Neural cell (in vitro differentiated cells): Measurements from ENCODE around the gene MED8.

ENCODE experiments used
- EP300 ChIP-seq: fragments of 450-650 bp; conservative IDR thresholded peaks from 2 replicates; pipeline ENCODE4 v1.6.1; 2014; ENCODE audit warnings: antibody characterized with exemption, mild to moderate bottlenecking, moderate library complexity; ENCODE audit not compliant: poor library complexity, severe bottlenecking
- EZH2 ChIP-seq: fragments of 200-600, 300-800 bp; shearing (Covaris generic), sonication (generic); IDR thresholded peaks from 2 replicates; pipeline ENCODE4 v1.6.1; 2014; ENCODE audit warnings: antibody characterized with exemption, low read length, borderline replicate concordance, mild to moderate bottlenecking; ENCODE audit not compliant: insufficient read depth, poor library complexity, severe bottlenecking
- MXI1 ChIP-seq: fragments of 450-650 bp; conservative IDR thresholded peaks from 2 replicates; pipeline ENCODE4 v1.6.1; 2014; ENCODE audit warnings: antibody characterized with exemption, mild to moderate bottlenecking; ENCODE audit not compliant: poor library complexity, severe bottlenecking
- POLR2AphosphoS5 ChIP-seq: IDR thresholded peaks from 2 replicates; pipeline ENCODE4 v1.6.1; 2012
- TF ChIP-seq, protein P1 (sequence below): fragments of 450-650 bp; IDR thresholded peaks from 2 replicates; pipeline ENCODE4 v1.5.1; 2014; ENCODE audit warnings: antibody characterized with exemption, mild to moderate bottlenecking, moderate library complexity; ENCODE audit not compliant: poor library complexity, severe bottlenecking

DNA sequence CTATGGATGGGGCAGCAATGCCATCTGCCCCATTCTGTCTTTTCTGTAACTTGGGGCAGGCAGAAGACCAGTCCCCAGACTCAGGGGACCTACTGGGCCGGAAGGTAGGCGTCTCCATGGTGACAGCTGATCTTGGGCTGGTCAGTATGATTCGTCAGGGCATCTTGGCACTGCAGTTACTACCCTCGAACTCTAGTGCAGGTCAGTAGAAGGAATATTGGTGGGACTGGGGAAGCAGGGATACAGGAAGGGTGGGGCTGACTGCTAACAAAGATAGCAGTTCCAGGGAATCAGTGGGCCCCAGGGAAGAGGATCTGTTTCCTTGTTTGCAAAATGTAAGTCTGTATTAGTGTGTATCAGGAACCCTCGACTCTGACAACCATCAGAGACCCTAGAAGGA is 26.3 kb upstream of the MED8 start:
- TF ChIP-seq POLR2AphosphoS5 (no peak), EP300 (no peak), EZH2 (no peak), MXI1 (no peak)
- TF ChIP-seq, protein P1, sequence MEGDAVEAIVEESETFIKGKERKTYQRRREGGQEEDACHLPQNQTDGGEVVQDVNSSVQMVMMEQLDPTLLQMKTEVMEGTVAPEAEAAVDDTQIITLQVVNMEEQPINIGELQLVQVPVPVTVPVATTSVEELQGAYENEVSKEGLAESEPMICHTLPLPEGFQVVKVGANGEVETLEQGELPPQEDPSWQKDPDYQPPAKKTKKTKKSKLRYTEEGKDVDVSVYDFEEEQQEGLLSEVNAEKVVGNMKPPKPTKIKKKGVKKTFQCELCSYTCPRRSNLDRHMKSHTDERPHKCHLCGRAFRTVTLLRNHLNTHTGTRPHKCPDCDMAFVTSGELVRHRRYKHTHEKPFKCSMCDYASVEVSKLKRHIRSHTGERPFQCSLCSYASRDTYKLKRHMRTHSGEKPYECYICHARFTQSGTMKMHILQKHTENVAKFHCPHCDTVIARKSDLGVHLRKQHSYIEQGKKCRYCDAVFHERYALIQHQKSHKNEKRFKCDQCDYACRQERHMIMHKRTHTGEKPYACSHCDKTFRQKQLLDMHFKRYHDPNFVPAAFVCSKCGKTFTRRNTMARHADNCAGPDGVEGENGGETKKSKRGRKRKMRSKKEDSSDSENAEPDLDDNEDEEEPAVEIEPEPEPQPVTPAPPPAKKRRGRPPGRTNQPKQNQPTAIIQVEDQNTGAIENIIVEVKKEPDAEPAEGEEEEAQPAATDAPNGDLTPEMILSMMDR, result no peak
